Prostate gland (tissue), 2 donors: ENCODE data around the gene FUT8.

ENCODE experiments used
- CTCF ChIP-seq, 4 experiments: fragments of 200-600 bp in 2 of 4; fragments of 450-650 bp in 2 of 4; sonication (generic) in 2 of 4; IDR thresholded peaks; 1 replicate in 3 of 4; 2 replicates in 1 of 4; pipeline ENCODE4 v1.5.1; 2016 to 2019; ENCODE audit warnings: antibody characterized with exemption in 4 of 4, mild to moderate bottlenecking in 2 of 4, moderate library complexity in 2 of 4
- POLR2A ChIP-seq: fragments of 450-650 bp; IDR thresholded peaks from one replicate; pipeline ENCODE4 v1.6.1; 2016; ENCODE audit warnings: antibody characterized with exemption, mild to moderate bottlenecking
- POLR2AphosphoS5 ChIP-seq: sonication (generic); formaldehyde crosslinking; IDR thresholded peaks from one replicate; pipeline ENCODE4 v1.6.1; 2017; ENCODE audit warnings: antibody characterized with exemption

- TF ChIP-seq CTCF (IDR thresholded peaks at IDR 0.05) (no peak), POLR2A (no peak), POLR2AphosphoS5 (no peak)
Observed at GRCh38 chr14:65377576-65377975, 35.0 kb upstream of the FUT8 start.
